Fibroblast of lung (primary cell): ENCODE measurements around the gene C9orf85.

Experiments used
- CTCF ChIP-seq, 2 donors: IDR thresholded peaks in 1 of 2; conservative IDR thresholded peaks in 1 of 2; 1 replicate in 1 of 2; 2 replicates in 1 of 2; pipeline ENCODE4 v1.5.1; 2011 to 2012; ENCODE audit warnings: low read length in 2 of 2, control low read depth in 1 of 2, inconsistent platforms in 1 of 2, low read depth in 1 of 2, mild to moderate bottlenecking in 1 of 2
- EZH2 ChIP-seq: IDR thresholded peaks from 2 replicates; pipeline ENCODE4 v1.5.1; 2012; ENCODE audit warnings: low read length, control low read depth, mild to moderate bottlenecking; ENCODE audit errors: missing control alignments

- TF ChIP-seq CTCF (conservative IDR thresholded peaks at IDR 0.05 in 1 of 2, IDR thresholded peaks at IDR 0.05 in 1 of 2; ENCODE audit: low read depth in 1 of 2, low read length in 2 of 2) = no peak
- no peak for TF ChIP-seq EZH2
Measured at GRCh38 chr9:71897577-71897976, 13.9 kb upstream of the C9orf85 start.
